ENCODE measurements around the gene NPM1.

GRCh38 chr5:171409164-171410136 lies 21.8 kb downstream of the NPM1 start:
- TF ChIP-seq CTCF (conservative IDR thresholded peaks at IDR 0.05; ENCODE audit: low read depth, low read length): no peak
- TF ChIP-seq EZH2 (IDR thresholded peaks at IDR 0.05; ENCODE audit: borderline replicate concordance, low read depth, low read length, poor library complexity, severe bottlenecking): no peak
